Stimulated activated CD8-positive, alpha-beta memory T cell treated with anti-CD3 and anti-CD28 coated beads, Interleukin-4, amount 100 ng/mL, for 1 hour (primary cell): Measurements from ENCODE around the gene NOP16.
A peak's percentile ranks its signal among the peaks of the same experiment; 100 is the strongest.

ENCODE experiments used
- DNase-seq, 2 donors: peaks; one replicate each; pipeline ENCODE4 v3.0.0-alpha.2; 2020; ENCODE audit warnings: low read depth in 2 of 2, low spot score in 1 of 2

NOP16 gene

GRCh38 chr5:176386491-176386890, 1.9 kb downstream of the NOP16 start:
- DNase-seq: no peak

GRCh38 chr5:176384991-176385390, 3.4 kb downstream of the NOP16 start:
- DNase-seq: no peak

- no peak for DNase-seq
Measured at GRCh38 chr5:176384366-176384930, 4.0 kb downstream of the NOP16 start.

GRCh38 chr5:176383961-176384360, 4.4 kb downstream of the NOP16 start:
- no peak for DNase-seq

GRCh38 chr5:176383248-176383905, 5.0 kb downstream of the NOP16 start:
- DNase-seq: no peak

- no peak for DNase-seq
Measured at GRCh38 chr5:176382721-176383120, 5.7 kb downstream of the NOP16 start.

- no peak for DNase-seq
Measured at GRCh38 chr5:176381979-176382378, 6.4 kb downstream of the NOP16 start.

- no peak for DNase-seq
Measured at GRCh38 chr5:176381423-176381822, 7.0 kb downstream of the NOP16 start.

- no peak for DNase-seq
Measured at GRCh38 chr5:176379881-176380280, 8.5 kb downstream of the NOP16 start.

GRCh38 chr5:176373100-176373818, 15.1 kb downstream of the NOP16 start:
- no peak for DNase-seq

GRCh38 chr5:176371621-176372539, 16.5 kb downstream of the NOP16 start:
- no peak for DNase-seq

GRCh38 chr5:176369934-176370711, 18.3 kb downstream of the NOP16 start:
- DNase-seq: no peak

GRCh38 chr5:176368726-176369125, 19.7 kb downstream of the NOP16 start:
- DNase-seq: no peak

GRCh38 chr5:176366232-176366894, 22.0 kb downstream of the NOP16 start:
- DNase-seq: no peak

GRCh38 chr5:176365351-176366231, 22.8 kb downstream of the NOP16 start, which contains the start of gene ARL10:
Gene ARL10 (plus strand): TSS chr5:176365487. CDS start chr5:176365564, 77 bp downstream.
- no peak for DNase-seq

- DNase-seq: no peak
Measured at GRCh38 chr5:176364765-176365350, 23.5 kb downstream of the NOP16 start.

GRCh38 chr5:176362233-176362490, 26.2 kb downstream of the NOP16 start:
- DNase-seq: no peak

- peak; percentile 88 for DNase-seq
Measured at GRCh38 chr5:176361437-176362232, 26.8 kb downstream of the NOP16 start, which contains the start of gene KIAA1191. Gene KIAA1191 (minus strand): TSS chr5:176361764. CDS start chr5:176359508, 2,256 bp downstream.
